DMS153 treated with DMSO at 0.1 percent for 48 hours (cell line): ENCODE measurements around the gene DEGS2.

Experiments used
- DNase-seq: peaks from one replicate; lab custom pipeline; 2025; ENCODE audit not compliant: unreplicated experiment; lab: John Stamatoyannopoulos, UW

DEGS2 gene

GRCh38 chr14:100115236-100115635 lies 44.2 kb downstream of the DEGS2 start:
- no peak for DNase-seq

GRCh38 chr14:100114109-100114765 lies 45.2 kb downstream of the DEGS2 start:
- no peak for DNase-seq

- DNase-seq: no peak
Observed at GRCh38 chr14:100111931-100112704, 47.3 kb downstream of the DEGS2 start.

- no peak for DNase-seq
Observed at GRCh38 chr14:100110816-100111215, 48.6 kb downstream of the DEGS2 start.

GRCh38 chr14:100109594-100109955 lies 49.9 kb downstream of the DEGS2 start:
- no peak for DNase-seq

GRCh38 chr14:100108840-100109593 lies 50.4 kb downstream of the DEGS2 start:
- DNase-seq: no peak

- DNase-seq: no peak
Observed at GRCh38 chr14:100108042-100108825, 51.2 kb downstream of the DEGS2 start.

- no peak for DNase-seq
Observed at GRCh38 chr14:100107236-100107635, 52.2 kb downstream of the DEGS2 start.

- no peak for DNase-seq
Observed at GRCh38 chr14:100106250-100107112, 53.0 kb downstream of the DEGS2 start.

GRCh38 chr14:100105357-100106169 lies 53.9 kb downstream of the DEGS2 start:
- DNase-seq: no peak

GRCh38 chr14:100104523-100105300 lies 54.7 kb downstream of the DEGS2 start:
- no peak for DNase-seq

GRCh38 chr14:100104006-100104352 lies 55.5 kb downstream of the DEGS2 start:
- no peak for DNase-seq

- DNase-seq: no peak
Observed at GRCh38 chr14:100103250-100104005, 56.0 kb downstream of the DEGS2 start.

- DNase-seq: no peak
Observed at GRCh38 chr14:100102156-100102785, 57.2 kb downstream of the DEGS2 start.

- no peak for DNase-seq
Observed at GRCh38 chr14:100100032-100100703, 59.3 kb downstream of the DEGS2 start.

- no peak for DNase-seq
Observed at GRCh38 chr14:100098171-100098570, 61.3 kb downstream of the DEGS2 start.

- no peak for DNase-seq
Observed at GRCh38 chr14:100096656-100097055, 62.8 kb downstream of the DEGS2 start.
